GM12878 (cell line): Measurements from ENCODE around the gene ATP2C1. TPM values are rescaled to one million over a fixed set of nuclear protein-coding genes. Genes with fewer than 3 reads are reported as not detected.
A peak's percentile ranks its signal among the peaks of the same experiment; 100 is the strongest.

Source experiments
- ATAC-seq: fragments of 200-7000 bp; cut with Tn5 transposase; 3 replicates; pipeline ENCODE4 v1.9.1; 2020; ENCODE audit warnings: mild to moderate bottlenecking, moderate library complexity
- BruUV-seq: library from RNA; stranded (reverse); fragments of 400-500 nt; replicated peaks from 2 replicates; lab custom pipeline; 2021; lab: Mats Ljungman, UMichigan
- CTCF ChIA-PET: fragments of 300-600 bp; sonication (Branson Sonifier 250); formaldehyde crosslinking; extraction: SDS; loops from one replicate; lab custom pipeline; 2021; ENCODE audit warnings: inconsistent platforms; lab: Yijun Ruan, JAX
- POLR2A ChIA-PET: fragments of 350-600 bp; formaldehyde crosslinking; extraction: SDS; loops from one replicate; lab custom pipeline; 2021; ENCODE audit warnings: inconsistent platforms; lab: Charles Lee
- RAD21 ChIA-PET: fragments of 300-600 bp; sonication (Branson Sonifier 250); formaldehyde crosslinking; loops from one replicate; lab custom pipeline; 2023; ENCODE audit warnings: antibody characterized with exemption; ENCODE audit not compliant: unreplicated experiment; lab: Charles Lee
- SMC1A ChIA-PET: fragments of 300-600 bp; sonication (Branson Sonifier 250); formaldehyde crosslinking; loops from one replicate; lab custom pipeline; 2023; ENCODE audit not compliant: unreplicated experiment, uncharacterized antibody; lab: Charles Lee
- DNase-seq: peaks from one replicate; pipeline ENCODE4 v3.0.0-alpha.2; 2011; ENCODE audit warnings: low read depth, low spot score
- FAIRE-seq: peaks from 3 replicates; lab custom pipeline; 2011; peaks lifted over from hg19 to GRCh38; lab: Jason Lieb, UNC
- H2AFZ ChIP-seq: 2 replicates; pipeline ENCODE4 v1.6.0; 2011; ENCODE audit warnings: low read depth, low read length, control low read depth; ENCODE audit not compliant: control insufficient read depth
- H3K27ac ChIP-seq: 2 replicates; pipeline ENCODE4 v1.5.1; 2011; ENCODE audit warnings: control low read depth; ENCODE audit not compliant: control insufficient read depth, insufficient read depth
- H3K27me3 ChIP-seq, 2 experiments: replicated peaks in 1 of 2; 2 replicates each; pipeline versions ENCODE4 v1.6.0 to v1.6.1; 2011; ENCODE audit warnings: low read length in 1 of 2; ENCODE audit not compliant: control insufficient read depth in 2 of 2, insufficient read depth in 2 of 2
- H3K36me3 ChIP-seq, 2 experiments: 2 replicates each; pipeline ENCODE4 v1.5.1; 2011; ENCODE audit warnings: low read length in 1 of 2; ENCODE audit not compliant: control insufficient read depth in 2 of 2, insufficient read depth in 2 of 2
- H3K4me1 ChIP-seq: 2 replicates; pipeline ENCODE4 v1.6.1; 2011; ENCODE audit warnings: mild to moderate bottlenecking, low read length, moderate library complexity, mixed read lengths; ENCODE audit not compliant: control insufficient read depth, insufficient read depth
- H3K4me2 ChIP-seq: 2 replicates; pipeline ENCODE4 v1.6.0; 2011; ENCODE audit warnings: control low read depth; ENCODE audit not compliant: control insufficient read depth, insufficient read depth
- H3K4me3 ChIP-seq: fragments of 200-600 bp; sonication (generic); 2 replicates; pipeline ENCODE4 v1.5.1; 2016
- H3K79me2 ChIP-seq: 2 replicates; pipeline ENCODE4 v1.6.0; 2011; ENCODE audit warnings: low read length; ENCODE audit not compliant: control insufficient read depth, insufficient read depth
- H3K9ac ChIP-seq: 2 replicates; pipeline ENCODE4 v1.8.0; 2011; ENCODE audit warnings: low read length, control low read depth, mixed read lengths; ENCODE audit not compliant: control insufficient read depth, insufficient read depth
- H3K9me3 ChIP-seq: replicated peaks from 3 replicates; pipeline ENCODE4 v1.5.1; 2011; ENCODE audit warnings: mild to moderate bottlenecking, low read length; ENCODE audit not compliant: control insufficient read depth, insufficient read depth
- H4K20me1 ChIP-seq: 2 replicates; pipeline ENCODE4 v1.6.0; 2011; ENCODE audit not compliant: control insufficient read depth, insufficient read depth
- ATF7 ChIP-seq: fragments of 450-650 bp; IDR thresholded peaks from 2 replicates; pipeline ENCODE4 v1.6.1; 2016; ENCODE audit warnings: low read depth, mild to moderate bottlenecking
- EZH2 ChIP-seq: IDR thresholded peaks from 2 replicates; pipeline ENCODE4 v1.6.1; 2012; ENCODE audit warnings: low read depth, mild to moderate bottlenecking, control low read depth, inconsistent platforms, low read length, borderline replicate concordance; ENCODE audit not compliant: control insufficient read depth
- KDM1A ChIP-seq: fragments of 200-600 bp; sonication (generic); IDR thresholded peaks from 2 replicates; pipeline ENCODE4 v1.6.1; 2016; ENCODE audit warnings: borderline replicate concordance
- NR2C1 ChIP-seq: fragments of 450-650 bp; IDR thresholded peaks from 2 replicates; pipeline ENCODE4 v1.6.1; 2017; ENCODE audit warnings: antibody characterized with exemption, mild to moderate bottlenecking, moderate library complexity
- NRF1 ChIP-seq: conservative IDR thresholded peaks from 2 replicates; pipeline ENCODE4 v1.6.1; 2011; ENCODE audit warnings: mild to moderate bottlenecking, low read depth, low read length, improper control_type of control experiment
- POLR2A ChIP-seq: IDR thresholded peaks from 2 replicates; pipeline ENCODE4 v1.6.1; 2011; ENCODE audit warnings: low read depth, mild to moderate bottlenecking, low read length
- TBL1XR1 ChIP-seq: IDR thresholded peaks from 2 replicates; pipeline ENCODE4 v1.6.1; 2012; ENCODE audit warnings: low read depth, low read length, improper control_type of control experiment
- ZBTB33 ChIP-seq: fragments of 450-650 bp; IDR thresholded peaks from 2 replicates; pipeline ENCODE4 v1.6.1; 2017; ENCODE audit warnings: mild to moderate bottlenecking
- WGBS: methylation state at CpG from one replicate; pipeline ENCODE4 v1.1.6; 2016; ENCODE audit warnings: low lambda C conversion rate; ENCODE audit not compliant: insufficient replicate concordance, insufficient coverage; ENCODE audit errors: missing lambda C conversion rate; 5-methylcytosine and 5-hydroxymethylcytosine counted together
- in situ Hi-C: fragments of 300-500 bp; cut with MboI; formaldehyde crosslinking; loops from 9 replicates; pipeline ENCODE4 v1.14.3; 2018; ENCODE audit warnings: mixed read lengths
- intact Hi-C: fragments of 100-400 bp; cut with micrococcal nuclease; formaldehyde crosslinking; loops from one replicate; pipeline ENCODE4 v1.14.2; 2022; ENCODE audit not compliant: unreplicated experiment
- polyA plus RNA-seq, 11 experiments: library from polyadenylated mRNA; depleted of rRNA in 4 of 11; unstranded in 6 of 11; stranded (reverse) in 5 of 11; fragments of >200 nt; fragmentation: Nextera tagmentation in 4 of 11; fragmentation: Illumina TruSeq in 1 of 11; extraction: Ambion mirVana in 4 of 11; extraction: Trizol in 1 of 11; gene quantifications; 1 replicate in 1 of 11; 2 replicates in 10 of 11; pipeline versions ENCODE4 v1.2.1 to v1.2.3, GENCODE V29; 2011 to 2016; ENCODE audit warnings: inconsistent platforms in 2 of 11, missing spikeins in 2 of 11, low read depth in 1 of 11
- total RNA-seq, 4 experiments: library from RNA; depleted of rRNA in 3 of 4; stranded (reverse); fragments of >200 nt in 3 of 4; fragmentation: Illumina TruSeq in 1 of 4; extraction: Trizol in 1 of 4; gene quantifications; 2 replicates each; pipeline versions ENCODE4 v1.2.1 to v1.2.3, GENCODE V29; 2013 to 2021

ATP2C1 gene
- total and polyA plus RNA-seq, 10 of the 15 experiments (the other 5 are each of a cell fraction or from before 2014, with no cell fraction given) = 20.6 to 116 (median 55.1) TPM

- Histone ChIP-seq H3K4me3 (peak overlapping the region; percentile 97), H3K27me3 (no peaks in the 10 kb centered on the region), H3K9me3 (no peaks in the 10 kb centered on the region), H4K20me1 (no peaks in the 10 kb centered on the region), H3K4me2 (peak overlapping the region; percentile 38), H3K9ac (no peak overlapping the region; the same call in 1 of the 2 replicates), H3K27ac (no peak overlapping the region; the same call in 1 of the 2 replicates), H3K36me3 (no peaks in the 10 kb centered on the region), H3K79me2 (peaks cover 4% of the 10 kb centered on the region; the same call in 1 of the 2 replicates), H2AFZ (no peak overlapping the region), H3K4me1 (no peaks in the 10 kb centered on the region; the same call in 1 of the 2 replicates)
- intact Hi-C loops (loop anchor here (5.0 to 10.0 kb wide), 3 partner anchors 271 to 469 kb away; partner anchors contain the start of gene NUDT16), in situ Hi-C loops (no loop called here)
- ChIA-PET SMC1A (interaction anchor here (1.2 to 1.7 kb wide), 3 partner anchors 9 to 134 kb away, joined by 4 to 6 read pairs (median 4); no protein-coding TSS in a partner anchor), RAD21 (interaction anchor here (0.7 to 2.2 kb wide), 3 partner anchors 131 to 685 kb away, joined by 3 to 6 read pairs (median 3); partner anchors contain the start of gene ATP2C1), POLR2A (interaction anchor here (0.6 to 1.3 kb wide), 2 partner anchors 21 to 130 kb away, joined by 3 to 5 read pairs; no protein-coding TSS in a partner anchor), CTCF (interaction anchor here (1.1 to 2.9 kb wide), 4 partner anchors 7 to 283 kb away, joined by 3 to 22 read pairs (median 6); no protein-coding TSS in a partner anchor)
- TF ChIP-seq POLR2A (no peak), ZBTB33 (no peak), NRF1 (no peak), KDM1A (no peak), NR2C1 (no peak), EZH2 (no peak), ATF7 (no peak), TBL1XR1 (no peak)
- DNase-seq (no peak), FAIRE-seq (peak; percentile 31), ATAC-seq (no peak)
- BruUV-seq = no TSS peak
- WGBS = 100% methylated on average over 1 of the region's 1 CpG
Measured at GRCh38 chr3:131025539-131025938, 131.7 kb downstream of the ATP2C1 start.
